Measurements from ENCODE around the gene TRIM69. TPM values are rescaled to one million over a fixed set of nuclear protein-coding genes. Genes with fewer than 3 reads are reported as not detected.

TRIM69 gene
- total and polyA plus RNA-seq, 2 experiments from 2014 or later = 4.3 to 7.0 TPM

DNA sequence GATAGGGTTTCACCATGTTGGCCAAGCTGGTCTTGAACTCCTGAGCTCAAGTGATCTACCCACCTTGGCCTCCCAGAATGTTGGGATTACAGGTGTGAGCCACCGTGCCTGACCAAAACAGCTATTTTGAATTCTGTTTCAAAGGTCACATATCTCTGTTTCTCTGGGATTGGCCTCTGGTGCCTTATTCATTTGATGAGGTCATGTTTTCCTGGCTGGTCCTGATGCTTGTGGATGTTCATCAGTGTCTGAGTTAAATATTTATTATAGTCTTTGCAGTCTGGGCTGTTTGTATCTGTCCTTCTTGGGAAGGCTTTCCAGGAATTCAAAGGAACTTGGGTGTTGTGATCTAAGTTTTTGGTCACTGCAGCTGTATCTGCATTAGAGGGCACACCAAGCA lies 30.3 kb upstream of the TRIM69 start (continued):
- TF ChIP-seq, protein P1, sequence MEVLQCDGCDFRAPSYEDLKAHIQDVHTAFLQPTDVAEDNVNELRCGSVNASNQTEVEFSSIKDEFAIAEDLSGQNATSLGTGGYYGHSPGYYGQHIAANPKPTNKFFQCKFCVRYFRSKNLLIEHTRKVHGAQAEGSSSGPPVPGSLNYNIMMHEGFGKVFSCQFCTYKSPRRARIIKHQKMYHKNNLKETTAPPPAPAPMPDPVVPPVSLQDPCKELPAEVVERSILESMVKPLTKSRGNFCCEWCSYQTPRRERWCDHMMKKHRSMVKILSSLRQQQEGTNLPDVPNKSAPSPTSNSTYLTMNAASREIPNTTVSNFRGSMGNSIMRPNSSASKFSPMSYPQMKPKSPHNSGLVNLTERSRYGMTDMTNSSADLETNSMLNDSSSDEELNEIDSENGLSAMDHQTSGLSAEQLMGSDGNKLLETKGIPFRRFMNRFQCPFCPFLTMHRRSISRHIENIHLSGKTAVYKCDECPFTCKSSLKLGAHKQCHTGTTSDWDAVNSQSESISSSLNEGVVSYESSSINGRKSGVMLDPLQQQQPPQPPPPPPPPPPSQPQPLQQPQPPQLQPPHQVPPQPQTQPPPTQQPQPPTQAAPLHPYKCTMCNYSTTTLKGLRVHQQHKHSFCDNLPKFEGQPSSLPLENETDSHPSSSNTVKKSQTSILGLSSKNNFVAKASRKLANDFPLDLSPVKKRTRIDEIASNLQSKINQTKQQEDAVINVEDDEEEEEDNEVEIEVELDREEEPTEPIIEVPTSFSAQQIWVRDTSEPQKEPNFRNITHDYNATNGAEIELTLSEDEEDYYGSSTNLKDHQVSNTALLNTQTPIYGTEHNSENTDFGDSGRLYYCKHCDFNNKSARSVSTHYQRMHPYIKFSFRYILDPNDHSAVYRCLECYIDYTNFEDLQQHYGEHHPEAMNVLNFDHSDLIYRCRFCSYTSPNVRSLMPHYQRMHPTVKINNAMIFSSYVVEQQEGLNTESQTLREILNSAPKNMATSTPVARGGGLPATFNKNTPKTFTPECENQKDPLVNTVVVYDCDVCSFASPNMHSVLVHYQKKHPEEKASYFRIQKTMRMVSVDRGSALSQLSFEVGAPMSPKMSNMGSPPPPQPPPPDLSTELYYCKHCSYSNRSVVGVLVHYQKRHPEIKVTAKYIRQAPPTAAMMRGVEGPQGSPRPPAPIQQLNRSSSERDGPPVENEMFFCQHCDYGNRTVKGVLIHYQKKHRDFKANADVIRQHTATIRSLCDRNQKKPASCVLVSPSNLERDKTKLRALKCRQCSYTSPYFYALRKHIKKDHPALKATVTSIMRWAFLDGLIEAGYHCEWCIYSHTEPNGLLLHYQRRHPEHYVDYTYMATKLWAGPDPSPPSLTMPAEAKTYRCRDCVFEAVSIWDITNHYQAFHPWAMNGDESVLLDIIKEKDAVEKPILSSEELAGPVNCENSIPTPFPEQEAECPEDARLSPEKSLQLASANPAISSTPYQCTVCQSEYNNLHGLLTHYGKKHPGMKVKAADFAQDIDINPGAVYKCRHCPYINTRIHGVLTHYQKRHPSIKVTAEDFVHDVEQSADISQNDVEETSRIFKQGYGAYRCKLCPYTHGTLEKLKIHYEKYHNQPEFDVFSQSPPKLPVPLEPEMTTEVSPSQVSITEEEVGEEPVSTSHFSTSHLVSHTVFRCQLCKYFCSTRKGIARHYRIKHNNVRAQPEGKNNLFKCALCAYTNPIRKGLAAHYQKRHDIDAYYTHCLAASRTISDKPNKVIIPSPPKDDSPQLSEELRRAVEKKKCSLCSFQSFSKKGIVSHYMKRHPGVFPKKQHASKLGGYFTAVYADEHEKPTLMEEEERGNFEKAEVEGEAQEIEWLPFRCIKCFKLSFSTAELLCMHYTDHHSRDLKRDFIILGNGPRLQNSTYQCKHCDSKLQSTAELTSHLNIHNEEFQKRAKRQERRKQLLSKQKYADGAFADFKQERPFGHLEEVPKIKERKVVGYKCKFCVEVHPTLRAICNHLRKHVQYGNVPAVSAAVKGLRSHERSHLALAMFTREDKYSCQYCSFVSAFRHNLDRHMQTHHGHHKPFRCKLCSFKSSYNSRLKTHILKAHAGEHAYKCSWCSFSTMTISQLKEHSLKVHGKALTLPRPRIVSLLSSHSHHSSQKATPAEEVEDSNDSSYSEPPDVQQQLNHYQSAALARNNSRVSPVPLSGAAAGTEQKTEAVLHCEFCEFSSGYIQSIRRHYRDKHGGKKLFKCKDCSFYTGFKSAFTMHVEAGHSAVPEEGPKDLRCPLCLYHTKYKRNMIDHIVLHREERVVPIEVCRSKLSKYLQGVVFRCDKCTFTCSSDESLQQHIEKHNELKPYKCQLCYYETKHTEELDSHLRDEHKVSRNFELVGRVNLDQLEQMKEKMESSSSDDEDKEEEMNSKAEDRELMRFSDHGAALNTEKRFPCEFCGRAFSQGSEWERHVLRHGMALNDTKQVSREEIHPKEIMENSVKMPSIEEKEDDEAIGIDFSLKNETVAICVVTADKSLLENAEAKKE (CRISPR knock-in tag; IDR thresholded peaks at IDR 0.05) = no peak

GRCh38 chr15:44706401-44706800 lies 29.9 kb upstream of the TRIM69 start:
- H4K20me1 ChIP-seq (replicated peaks; ENCODE audit: insufficient read depth) = no peaks in the 10 kb centered on the region
- TF ChIP-seq NANOG (IDR thresholded peaks at IDR 0.05; ENCODE audit: borderline replicate concordance) = no peak
- no peak for TF ChIP-seq EZH2 (IDR thresholded peaks at IDR 0.05; ENCODE audit: low read depth, unreplicated experiment)
- TF ChIP-seq REST (IDR thresholded peaks at IDR 0.05; ENCODE audit: unreplicated experiment) = no peak
- TF ChIP-seq ZNF331 (CRISPR knock-in tag; IDR thresholded peaks at IDR 0.05; ENCODE audit: low read depth) = no peak
- TF ChIP-seq EZH2phosphoT487 (IDR thresholded peaks at IDR 0.05; ENCODE audit: unreplicated experiment) = no peak
- TF ChIP-seq STAT1 (IDR thresholded peaks at IDR 0.05; ENCODE audit: unreplicated experiment) = no peak
- TF ChIP-seq POLR2AphosphoS5 (IDR thresholded peaks at IDR 0.05; ENCODE audit: low read depth) = no peak
- TF ChIP-seq CREB1 (CRISPR knock-in tag; IDR thresholded peaks at IDR 0.05; ENCODE audit: low read depth) = no peak
- TF ChIP-seq ZNF114 (CRISPR knock-in tag; IDR thresholded peaks at IDR 0.05) = no peak
- no peaks in the 10 kb centered on the region for H3K36me3 ChIP-seq (ENCODE audit: insufficient read depth)
- Mint-ChIP-seq H3K4me3 (no peak overlapping the region), H3K36me3 (ENCODE audit: low read depth) (0 out of 3 replicates have a peak, but pooled peaks cover 6% of the 10 kb centered on the region), H3K27me3 (ENCODE audit: insufficient read depth, low read depth, poor library complexity) (peaks cover 4% of the 10 kb centered on the region), H3K4me1 (no peaks in the 10 kb centered on the region; the same call in 2 of the 3 replicates), H3K9me3 (peaks cover 15% of the 10 kb centered on the region), H3K27ac (no peak overlapping the region)
- no peak for DNase-seq (ENCODE audit: low spot score)
- no peaks in the 10 kb centered on the region for H3F3A ChIP-seq (replicated peaks; ENCODE audit: low read depth)
- no peaks in the 10 kb centered on the region for H3K9me2 ChIP-seq (ENCODE audit: insufficient read depth)
- ATAC-seq = no peak
- H2AFZ ChIP-seq = no peak overlapping the region
- no peaks in the 10 kb centered on the region for H3K27me3 ChIP-seq (ENCODE audit: insufficient read depth)
- H3K4me1 ChIP-seq (ENCODE audit: insufficient read depth) = no peaks in the 10 kb centered on the region
- H3K79me2 ChIP-seq (replicated peaks; ENCODE audit: insufficient read depth) = no peaks in the 10 kb centered on the region
- H3K27ac ChIP-seq (ENCODE audit: low read depth) = no peak overlapping the region
- H3K4me2 ChIP-seq = no peak overlapping the region
- no peak overlapping the region for H3K4me3 ChIP-seq

All from GM23338 (cell line).